HEK293T (cell line): Measurements from ENCODE around the gene AGAP1.

ENCODE experiments used
- ARNT ChIP-seq: fragments of 450-650 bp; IDR thresholded peaks from 2 replicates; pipeline ENCODE4 v1.6.1; 2017; ENCODE audit warnings: mild to moderate bottlenecking
- FOXA1 ChIP-seq: fragments of 450-650 bp; IDR thresholded peaks from 2 replicates; pipeline ENCODE4 v1.6.1; 2016; ENCODE audit warnings: mild to moderate bottlenecking
- FOXK2 ChIP-seq: fragments of 450-650 bp; IDR thresholded peaks from 2 replicates; pipeline ENCODE4 v1.6.1; 2016; ENCODE audit warnings: mild to moderate bottlenecking
- FOXM1 ChIP-seq: fragments of 450-650 bp; IDR thresholded peaks from 2 replicates; pipeline ENCODE4 v1.6.1; 2017; ENCODE audit warnings: mild to moderate bottlenecking, borderline replicate concordance
- HDGF ChIP-seq: fragments of 450-650 bp; IDR thresholded peaks from 2 replicates; pipeline ENCODE4 v1.6.1; 2017; ENCODE audit warnings: antibody characterized with exemption, borderline replicate concordance
- L3MBTL2 ChIP-seq: fragments of 450-650 bp; conservative IDR thresholded peaks from 2 replicates; pipeline ENCODE4 v1.6.1; 2016; ENCODE audit warnings: mild to moderate bottlenecking
- SP1 ChIP-seq: fragments of 450-650 bp; IDR thresholded peaks from 2 replicates; pipeline ENCODE4 v1.6.1; 2017
- SUZ12 ChIP-seq: fragments of 450-650 bp; IDR thresholded peaks from 2 replicates; pipeline ENCODE4 v1.6.1; 2016; ENCODE audit warnings: mild to moderate bottlenecking
- ZNF384 ChIP-seq: fragments of 450-650 bp; IDR thresholded peaks from 2 replicates; pipeline ENCODE4 v1.6.1; 2016
- TF ChIP-seq, protein P1 (sequence below): fragments of 450-650 bp; IDR thresholded peaks from 2 replicates; pipeline ENCODE4 v1.6.1; 2016

DNA sequence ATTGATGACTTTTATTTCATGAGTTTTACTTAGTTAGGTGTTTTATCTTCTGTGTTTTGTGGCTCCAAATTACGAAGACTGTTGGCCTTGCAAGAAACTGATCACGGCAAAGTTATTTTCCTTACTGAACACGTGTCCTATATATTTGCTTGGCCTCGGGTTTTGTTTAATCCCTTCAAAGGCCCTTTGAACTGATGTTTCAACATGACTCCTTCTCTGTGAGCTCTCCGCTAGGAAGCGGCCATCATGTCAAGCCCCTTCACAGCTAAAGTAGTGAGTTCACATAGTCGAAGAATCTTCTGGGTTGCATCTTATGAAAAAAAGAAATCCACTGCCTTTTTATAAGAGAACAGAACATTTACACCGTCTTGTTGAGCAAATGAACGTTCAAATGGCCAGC lies 515.0 kb downstream of the AGAP1 start:
- no peak for TF ChIP-seq FOXM1
- no peak for TF ChIP-seq SUZ12
- TF ChIP-seq FOXA1, result no peak
- TF ChIP-seq, protein P1, sequence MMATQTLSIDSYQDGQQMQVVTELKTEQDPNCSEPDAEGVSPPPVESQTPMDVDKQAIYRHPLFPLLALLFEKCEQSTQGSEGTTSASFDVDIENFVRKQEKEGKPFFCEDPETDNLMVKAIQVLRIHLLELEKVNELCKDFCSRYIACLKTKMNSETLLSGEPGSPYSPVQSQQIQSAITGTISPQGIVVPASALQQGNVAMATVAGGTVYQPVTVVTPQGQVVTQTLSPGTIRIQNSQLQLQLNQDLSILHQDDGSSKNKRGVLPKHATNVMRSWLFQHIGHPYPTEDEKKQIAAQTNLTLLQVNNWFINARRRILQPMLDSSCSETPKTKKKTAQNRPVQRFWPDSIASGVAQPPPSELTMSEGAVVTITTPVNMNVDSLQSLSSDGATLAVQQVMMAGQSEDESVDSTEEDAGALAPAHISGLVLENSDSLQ, result no peak
- no peak for TF ChIP-seq ARNT
- no peak for TF ChIP-seq L3MBTL2
- TF ChIP-seq SP1, result no peak
- no peak for TF ChIP-seq FOXK2
- TF ChIP-seq ZNF384, result no peak
- no peak for TF ChIP-seq HDGF
